Transverse colon (tissue), 4 donors: ENCODE data around the gene COL6A2. TPM values are rescaled to one million over a fixed set of nuclear protein-coding genes. Genes with fewer than 3 reads are reported as not detected.

Experiments used
- DNase-seq: peaks from one replicate; pipeline ENCODE4 v3.0.0-alpha.2; 2019
- H3K27ac ChIP-seq, 4 donors: fragments of 200-600 bp; sonication (generic); 2 replicates each; pipeline ENCODE4 v1.5.1; 2016 to 2018; ENCODE audit warnings: inconsistent platforms in 4 of 4
- H3K27me3 ChIP-seq: fragments of 200-600 bp; sonication (generic); 2 replicates; pipeline ENCODE4 v1.5.1; 2017; ENCODE audit warnings: inconsistent platforms
- H3K36me3 ChIP-seq, 4 donors: fragments of 200-600 bp; sonication (generic); 2 replicates each; pipeline ENCODE4 v1.5.1; 2017 to 2019; ENCODE audit warnings: inconsistent platforms in 4 of 4
- H3K4me1 ChIP-seq, 4 donors: fragments of 200-600 bp; sonication (generic); 2 replicates each; pipeline ENCODE4 v1.5.1; 2017 to 2020; ENCODE audit warnings: inconsistent platforms in 4 of 4
- H3K4me3 ChIP-seq, 4 donors: fragments of 200-600 bp; sonication (generic); 1 replicate in 1 of 4; 2 replicates in 3 of 4; pipeline versions ENCODE4 v1.5.1 to v1.6.1; 2017 to 2019; ENCODE audit warnings: inconsistent platforms in 4 of 4
- H3K9me3 ChIP-seq, 2 donors: fragments of 200-600 bp; sonication (generic); 2 replicates each; pipeline ENCODE4 v1.5.1; 2017 to 2019; ENCODE audit warnings: inconsistent platforms in 2 of 2
- EP300 ChIP-seq: sonication (generic); formaldehyde crosslinking; IDR thresholded peaks from one replicate; pipeline ENCODE4 v1.6.1; 2017; ENCODE audit warnings: antibody characterized with exemption, low read depth
- POLR2A ChIP-seq: fragments of 450-650 bp; IDR thresholded peaks from one replicate; pipeline ENCODE4 v1.6.1; 2016; ENCODE audit warnings: antibody characterized with exemption, mild to moderate bottlenecking, moderate library complexity
- POLR2AphosphoS5 ChIP-seq, 3 donors: sonication (generic); formaldehyde crosslinking; IDR thresholded peaks; one replicate each; pipeline ENCODE4 v1.6.1; 2016; ENCODE audit warnings: antibody characterized with exemption in 3 of 3
- WGBS, 2 donors: methylation state at CpG; one replicate each; pipeline ENCODE4 v1.1.5; 2018; ENCODE audit warnings: low coverage in 1 of 2; 5-methylcytosine and 5-hydroxymethylcytosine counted together
- in situ Hi-C, 4 donors: fragments of 200-750 bp; cut with MboI; loops; one replicate each; pipeline versions ENCODE4 v1.15.0 to v1.15.1; 2017; ENCODE audit warnings: low sequenced_read_pairs in 3 of 4, low pct_ligation_motif_present in 1 of 4, low pct_unique_long_range_greater_than_20kb in 1 of 4
- intact Hi-C: fragments of 100-400 bp; cut with DNase I; formaldehyde crosslinking; loops from one replicate; pipeline ENCODE4 v1.15.1; 2023; ENCODE audit warnings: low total_unique reads
- total RNA-seq, 4 donors: library from RNA; depleted of rRNA; stranded (reverse); fragments of >200 nt; gene quantifications; one replicate each; pipeline ENCODE4 v1.1.0, GENCODE V29; 2016
- TF ChIP-seq, protein P1 (sequence below), 5 experiments: fragments of 200-600 bp in 3 of 5; fragments of 450-650 bp in 2 of 5; sonication (generic) in 3 of 5; IDR thresholded peaks; 1 replicate in 2 of 5; 2 replicates in 3 of 5; pipeline ENCODE4 v1.5.1; 2016 to 2017; ENCODE audit warnings: antibody characterized with exemption in 5 of 5, inconsistent platforms in 3 of 5, mild to moderate bottlenecking in 2 of 5, moderate library complexity in 1 of 5

The COL6A2 gene
- total RNA-seq, 4 donors from 2014 or later, result 172 to 550 (median 346) TPM

DNA sequence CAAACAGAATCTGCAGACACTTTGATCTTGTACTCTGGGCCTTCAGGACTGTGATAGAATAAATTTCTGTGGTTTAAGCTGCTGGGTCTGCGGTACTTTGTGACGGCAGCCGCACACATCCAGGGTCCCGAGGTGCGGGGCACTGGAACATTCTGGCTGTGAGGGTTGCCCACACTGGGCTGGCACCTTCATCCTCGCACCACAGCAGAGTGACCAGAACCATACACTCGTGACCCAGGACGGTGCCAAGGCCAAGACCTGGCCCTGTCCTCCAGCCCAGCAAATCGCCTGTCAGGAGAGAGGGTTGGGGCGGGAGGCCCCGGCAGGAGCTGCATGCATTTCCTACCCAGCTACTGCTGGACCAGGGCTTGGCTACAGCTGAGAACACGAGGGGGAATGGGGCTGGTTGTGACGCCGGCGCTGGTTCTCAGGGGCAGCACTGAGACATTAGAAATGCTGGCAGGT, 60.1 kb downstream of the COL6A2 start:
- H3K27me3 ChIP-seq, result peaks cover 19% of the 10 kb centered on the region
- H3K27ac ChIP-seq, result no peak overlapping the region
- peak; percentile 4 for DNase-seq
- no peak for TF ChIP-seq POLR2A
- 92 to 93% methylated on average over 5 to 15 of the region's 15 CpGs for WGBS, 2 donors
- H3K9me3 ChIP-seq, result no peaks in the 10 kb centered on the region
- H3K36me3 ChIP-seq, result no peaks in the 10 kb centered on the region
- intact Hi-C loops (no loop called here), in situ Hi-C loops (no loop called here)
- H3K4me1 ChIP-seq, result peaks cover 8 to 9% (median 8%) of the 10 kb centered on the region in 4 donors
- H3K4me3 ChIP-seq, result no peak overlapping the region

DNA sequence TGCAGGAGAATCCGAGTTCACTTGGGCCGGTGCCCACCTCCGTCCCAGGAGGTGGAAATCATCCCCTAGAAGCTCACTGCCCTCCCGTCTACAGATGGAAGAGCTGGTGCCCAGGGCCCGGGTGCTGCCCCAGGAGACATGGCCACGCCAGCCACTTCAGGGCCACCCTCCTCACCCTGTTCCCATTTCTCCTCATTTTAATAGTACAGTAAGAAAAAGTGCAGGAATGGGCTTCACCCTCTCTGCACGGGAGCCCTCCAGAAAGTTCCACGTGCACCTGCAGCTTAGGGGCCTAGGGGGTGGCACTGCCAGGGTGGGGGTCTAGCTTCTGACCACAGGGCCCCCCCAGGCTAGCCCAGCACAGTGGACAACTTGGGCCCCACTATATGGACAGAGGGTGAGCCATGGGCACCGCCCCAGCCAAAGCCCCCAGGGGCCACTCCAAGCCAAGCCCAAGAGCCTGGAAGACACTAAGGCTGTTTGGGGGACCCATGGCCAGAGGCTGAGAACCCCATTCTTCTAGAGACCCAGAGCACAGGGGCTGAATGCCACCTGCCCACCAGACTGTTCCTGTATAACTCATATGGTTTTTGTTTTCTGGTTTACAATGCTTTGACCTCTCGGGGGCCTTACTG, 60.9 kb downstream of the COL6A2 start:
- no peak overlapping the region for H3K4me3 ChIP-seq
- intact Hi-C loops (no loop called here), in situ Hi-C loops (no loop called here)
- peaks cover 24% of the 10 kb centered on the region for H3K27me3 ChIP-seq
- no peak for DNase-seq
- peaks cover 0 to 3% (median under 1%) of the 10 kb centered on the region in 4 donors for H3K4me1 ChIP-seq
- no peaks in the 10 kb centered on the region for H3K36me3 ChIP-seq
- 88 to 100% methylated on average over 1 to 10 of the region's 10 CpGs for WGBS, 2 donors
- no peaks in the 10 kb centered on the region for H3K9me3 ChIP-seq
- no peak overlapping the region for H3K27ac ChIP-seq
- no peak for TF ChIP-seq POLR2A
- TF ChIP-seq, protein P1, sequence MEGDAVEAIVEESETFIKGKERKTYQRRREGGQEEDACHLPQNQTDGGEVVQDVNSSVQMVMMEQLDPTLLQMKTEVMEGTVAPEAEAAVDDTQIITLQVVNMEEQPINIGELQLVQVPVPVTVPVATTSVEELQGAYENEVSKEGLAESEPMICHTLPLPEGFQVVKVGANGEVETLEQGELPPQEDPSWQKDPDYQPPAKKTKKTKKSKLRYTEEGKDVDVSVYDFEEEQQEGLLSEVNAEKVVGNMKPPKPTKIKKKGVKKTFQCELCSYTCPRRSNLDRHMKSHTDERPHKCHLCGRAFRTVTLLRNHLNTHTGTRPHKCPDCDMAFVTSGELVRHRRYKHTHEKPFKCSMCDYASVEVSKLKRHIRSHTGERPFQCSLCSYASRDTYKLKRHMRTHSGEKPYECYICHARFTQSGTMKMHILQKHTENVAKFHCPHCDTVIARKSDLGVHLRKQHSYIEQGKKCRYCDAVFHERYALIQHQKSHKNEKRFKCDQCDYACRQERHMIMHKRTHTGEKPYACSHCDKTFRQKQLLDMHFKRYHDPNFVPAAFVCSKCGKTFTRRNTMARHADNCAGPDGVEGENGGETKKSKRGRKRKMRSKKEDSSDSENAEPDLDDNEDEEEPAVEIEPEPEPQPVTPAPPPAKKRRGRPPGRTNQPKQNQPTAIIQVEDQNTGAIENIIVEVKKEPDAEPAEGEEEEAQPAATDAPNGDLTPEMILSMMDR (IDR thresholded peaks at IDR 0.05), result no peak
- no peak for TF ChIP-seq POLR2AphosphoS5 (IDR thresholded peaks at IDR 0.05)
- TF ChIP-seq EP300, result no peak

DNA sequence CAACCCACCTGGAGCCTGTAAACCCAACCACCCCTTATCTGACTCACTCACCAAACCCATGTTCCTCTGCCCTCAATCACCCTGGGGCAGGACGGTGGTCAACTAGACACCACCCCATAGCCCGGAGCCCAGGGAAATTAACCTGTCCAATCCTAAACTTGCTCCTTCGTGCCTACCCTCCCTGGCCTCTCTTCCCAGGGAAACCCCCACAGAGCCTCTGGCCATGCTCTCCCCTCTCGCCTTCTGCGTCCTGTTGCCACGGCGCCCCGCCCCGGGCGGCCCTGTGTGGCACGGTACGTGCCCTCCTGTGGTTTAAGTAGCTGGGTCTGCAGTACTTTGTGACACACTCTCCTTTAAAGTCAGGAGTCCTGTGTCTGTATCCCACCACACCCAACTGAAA, 61.5 kb downstream of the COL6A2 start:
- 92% methylated on average over 12 of the region's 12 CpGs; no CpG with 5 or more reads in 1 of the 2 donors for WGBS, 2 donors
- DNase-seq, result peak; percentile 6
- no peaks in the 10 kb centered on the region for H3K9me3 ChIP-seq
- H3K27ac ChIP-seq, result no peak overlapping the region
- H3K27me3 ChIP-seq, result peaks cover 29% of the 10 kb centered on the region
- H3K4me3 ChIP-seq, result no peak overlapping the region
- peaks cover 0 to 3% (median 0%) of the 10 kb centered on the region in 4 donors for H3K4me1 ChIP-seq
- intact Hi-C loops (no loop called here), in situ Hi-C loops (no loop called here)
- TF ChIP-seq, protein P1 (IDR thresholded peaks at IDR 0.05), result no peak
- no peak for TF ChIP-seq POLR2AphosphoS5 (IDR thresholded peaks at IDR 0.05)
- no peak for TF ChIP-seq EP300
- no peak for TF ChIP-seq POLR2A
- H3K36me3 ChIP-seq, result no peaks in the 10 kb centered on the region

DNA sequence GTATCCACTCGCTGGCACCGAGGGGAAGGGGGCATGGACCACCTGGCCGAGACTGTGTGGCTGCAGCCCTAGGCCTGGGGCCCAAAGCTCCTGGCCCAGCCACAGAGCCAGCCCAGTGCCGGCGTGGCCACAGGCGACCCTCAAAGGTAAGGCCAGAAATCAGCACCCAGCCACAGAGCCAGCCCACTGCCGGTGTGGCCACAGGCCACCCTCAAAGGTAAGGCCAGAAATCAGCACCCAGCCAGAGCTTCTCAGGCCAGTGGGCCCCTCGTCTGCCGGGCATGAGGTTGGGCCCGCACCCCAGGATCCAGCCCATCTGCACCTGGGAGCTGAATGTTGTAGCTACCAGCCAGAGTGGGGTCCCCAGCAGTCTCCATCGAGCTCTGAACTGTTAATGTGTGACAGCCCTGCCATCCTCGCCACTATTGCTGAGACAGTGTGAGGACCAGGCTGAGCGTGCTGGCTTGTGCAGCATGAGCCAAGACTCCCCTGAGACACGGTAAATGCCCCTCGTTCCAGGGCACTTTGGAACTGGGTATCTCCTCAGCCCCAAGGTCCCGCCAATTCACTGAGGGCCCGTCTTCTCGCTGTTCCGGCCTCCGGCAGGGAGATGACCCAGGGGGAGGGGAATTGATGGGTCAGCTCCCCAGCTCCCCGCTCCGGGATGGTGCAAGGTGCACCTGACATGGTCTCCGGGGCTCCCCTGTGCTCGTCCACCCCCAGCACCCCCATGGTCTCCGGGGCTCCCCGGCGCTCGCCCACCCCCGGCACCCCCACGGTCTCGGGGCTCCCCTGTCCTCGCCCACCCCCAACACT, 62.1 kb downstream of the COL6A2 start:
- DNase-seq, result no peak
- Histone ChIP-seq H3K9me3 (no peaks in the 10 kb centered on the region), H3K36me3 (no peaks in the 10 kb centered on the region), H3K27ac (no peak overlapping the region), H3K27me3 (peaks cover 29% of the 10 kb centered on the region), H3K4me3 (no peak overlapping the region), H3K4me1 (peaks cover 0 to 3% (median 0%) of the 10 kb centered on the region in 4 donors)
- in situ Hi-C loops, result no loop called here
- intact Hi-C loops, result no loop called here
- TF ChIP-seq POLR2AphosphoS5 (IDR thresholded peaks at IDR 0.05) (no peak), EP300 (no peak), POLR2A (no peak)
- TF ChIP-seq, protein P1 (IDR thresholded peaks at IDR 0.05), result no peak
- 96 to 100% methylated on average over 2 to 28 of the region's 32 CpGs for WGBS, 2 donors
